Adrenal gland (tissue), 5 donors: ENCODE results near the gene THRB.

Experiments used
- POLR2A ChIP-seq, 2 donors: fragments of 450-650 bp; IDR thresholded peaks; one replicate each; pipeline ENCODE4 v1.6.1; 2017; ENCODE audit warnings: antibody characterized with exemption in 2 of 2, mild to moderate bottlenecking in 2 of 2, moderate library complexity in 1 of 2
- TF ChIP-seq, protein P1 (sequence below), 6 experiments: fragments of 450-650 bp in 4 of 6; fragments of 200-600 bp in 2 of 6; sonication (generic) in 1 of 6; IDR thresholded peaks; 1 replicate in 5 of 6; 2 replicates in 1 of 6; pipeline versions ENCODE4 v1.5.1 to v1.8.0; 2016 to 2021; ENCODE audit warnings: antibody characterized with exemption in 6 of 6, mild to moderate bottlenecking in 2 of 6, moderate library complexity in 1 of 6
- donor health status: DM: no; HTN: no; CAD: no.

DNA sequence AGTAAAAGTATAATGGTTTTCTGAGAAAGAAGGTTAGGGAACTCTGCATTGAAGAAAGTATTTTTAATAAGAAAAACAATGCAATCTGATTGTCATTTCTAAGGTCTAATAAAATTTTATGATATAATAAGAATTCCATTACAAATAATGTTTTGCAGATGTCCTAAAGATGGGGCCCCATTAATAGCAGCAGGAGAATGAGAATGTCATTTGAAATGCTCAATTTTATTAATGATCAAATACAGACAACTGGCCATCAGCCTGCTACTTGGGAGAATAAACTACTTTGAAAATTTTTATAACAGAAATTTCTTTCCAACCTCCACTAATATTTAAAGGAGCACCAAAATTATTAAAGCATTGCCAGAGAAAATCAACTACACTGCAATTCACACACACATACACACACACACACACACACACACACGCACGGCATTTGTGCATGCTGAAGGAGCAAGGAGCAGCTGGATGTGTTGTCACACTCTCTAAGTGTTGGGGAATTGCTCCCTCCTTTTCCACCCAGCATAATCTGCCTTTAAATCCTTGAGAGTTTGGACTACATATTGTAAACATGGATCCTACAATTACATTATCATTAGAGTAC lies 109.5 kb downstream of the THRB start:
- no peak for TF ChIP-seq POLR2A (IDR thresholded peaks at IDR 0.05)
- TF ChIP-seq, protein P1, sequence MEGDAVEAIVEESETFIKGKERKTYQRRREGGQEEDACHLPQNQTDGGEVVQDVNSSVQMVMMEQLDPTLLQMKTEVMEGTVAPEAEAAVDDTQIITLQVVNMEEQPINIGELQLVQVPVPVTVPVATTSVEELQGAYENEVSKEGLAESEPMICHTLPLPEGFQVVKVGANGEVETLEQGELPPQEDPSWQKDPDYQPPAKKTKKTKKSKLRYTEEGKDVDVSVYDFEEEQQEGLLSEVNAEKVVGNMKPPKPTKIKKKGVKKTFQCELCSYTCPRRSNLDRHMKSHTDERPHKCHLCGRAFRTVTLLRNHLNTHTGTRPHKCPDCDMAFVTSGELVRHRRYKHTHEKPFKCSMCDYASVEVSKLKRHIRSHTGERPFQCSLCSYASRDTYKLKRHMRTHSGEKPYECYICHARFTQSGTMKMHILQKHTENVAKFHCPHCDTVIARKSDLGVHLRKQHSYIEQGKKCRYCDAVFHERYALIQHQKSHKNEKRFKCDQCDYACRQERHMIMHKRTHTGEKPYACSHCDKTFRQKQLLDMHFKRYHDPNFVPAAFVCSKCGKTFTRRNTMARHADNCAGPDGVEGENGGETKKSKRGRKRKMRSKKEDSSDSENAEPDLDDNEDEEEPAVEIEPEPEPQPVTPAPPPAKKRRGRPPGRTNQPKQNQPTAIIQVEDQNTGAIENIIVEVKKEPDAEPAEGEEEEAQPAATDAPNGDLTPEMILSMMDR (IDR thresholded peaks at IDR 0.05) = no peak
